GM12891 (cell line): ENCODE data around the gene GLIS1.
A peak's percentile ranks its signal among the peaks of the same experiment; 100 is the strongest.

Experiments
- DNase-seq: peaks from one replicate; pipeline ENCODE4 v3.0.0; 2011; ENCODE audit warnings: low spot score; ENCODE audit not compliant: insufficient read length
- FAIRE-seq: peaks from 2 replicates; lab custom pipeline; 2011; peaks lifted over from hg19 to GRCh38; lab: Jason Lieb, UNC
- PAX5 ChIP-seq: IDR thresholded peaks from 2 replicates; pipeline ENCODE4 v1.6.1; 2011; ENCODE audit warnings: low read length, moderate library complexity, mild to moderate bottlenecking; ENCODE audit not compliant: insufficient read depth, severe bottlenecking
- POLR2A ChIP-seq: IDR thresholded peaks from 2 replicates; pipeline ENCODE4 v1.6.1; 2011; ENCODE audit warnings: low read depth, low read length, control low read depth
- POLR2AphosphoS5 ChIP-seq: IDR thresholded peaks from 2 replicates; pipeline ENCODE4 v1.6.1; 2011; ENCODE audit warnings: low read depth, low read length, control low read depth
- POU2F2 ChIP-seq: IDR thresholded peaks from 2 replicates; pipeline ENCODE4 v1.6.1; 2011; ENCODE audit warnings: low read depth, mild to moderate bottlenecking, control low read depth, low read length, moderate library complexity
- SPI1 ChIP-seq: IDR thresholded peaks from 2 replicates; pipeline ENCODE4 v1.6.1; 2011; ENCODE audit warnings: low read depth, low read length, control low read depth
- TAF1 ChIP-seq: IDR thresholded peaks from 2 replicates; pipeline ENCODE4 v1.6.1; 2011; ENCODE audit warnings: low read depth, low read length, control low read depth

GLIS1 gene

GRCh38 chr1:53718443-53718842 is 20.5 kb downstream of the GLIS1 start:
- no peak for FAIRE-seq
- no peak for TF ChIP-seq POU2F2
- no peak for TF ChIP-seq POLR2A
- no peak for TF ChIP-seq POLR2AphosphoS5
- no peak for TF ChIP-seq SPI1
- no peak for TF ChIP-seq TAF1
- TF ChIP-seq PAX5: no peak
- DNase-seq: no peak

GRCh38 chr1:53717025-53717804 is 21.7 kb downstream of the GLIS1 start:
- no peak for DNase-seq
- TF ChIP-seq TAF1 (no peak), POLR2A (no peak), SPI1 (no peak), PAX5 (no peak), POLR2AphosphoS5 (no peak), POU2F2 (no peak)
- no peak for FAIRE-seq

- no peak for DNase-seq
- FAIRE-seq: no peak
Observed at GRCh38 chr1:53716150-53716549, 22.8 kb downstream of the GLIS1 start.

GRCh38 chr1:53715478-53715877 is 23.5 kb downstream of the GLIS1 start:
- TF ChIP-seq POLR2AphosphoS5 (no peak), POU2F2 (no peak), SPI1 (no peak), PAX5 (no peak), TAF1 (no peak), POLR2A (no peak)
- DNase-seq: no peak
- FAIRE-seq: peak; percentile 52

More at GRCh38 chr1:53716150-53716549, 22.8 kb downstream of the GLIS1 start:
- TF ChIP-seq POLR2A (no peak), TAF1 (no peak), SPI1 (no peak), POLR2AphosphoS5 (no peak), PAX5 (no peak), POU2F2 (no peak)

GRCh38 chr1:53712276-53712675 is 26.7 kb downstream of the GLIS1 start:
- FAIRE-seq (no peak), DNase-seq (no peak)
- TF ChIP-seq POU2F2: no peak
- no peak for TF ChIP-seq POLR2AphosphoS5
- no peak for TF ChIP-seq PAX5
- TF ChIP-seq SPI1: no peak
- TF ChIP-seq POLR2A: no peak

- DNase-seq: no peak
- TF ChIP-seq PAX5: no peak
- no peak for FAIRE-seq
Observed at GRCh38 chr1:53710584-53710983, 28.4 kb downstream of the GLIS1 start.

- FAIRE-seq: no peak
- DNase-seq: no peak
- TF ChIP-seq POLR2AphosphoS5: no peak
- TF ChIP-seq TAF1: no peak
- no peak for TF ChIP-seq POLR2A
- TF ChIP-seq SPI1: no peak
- TF ChIP-seq POU2F2: no peak
- TF ChIP-seq PAX5: no peak
Observed at GRCh38 chr1:53708687-53709086, 30.3 kb downstream of the GLIS1 start.

GRCh38 chr1:53706356-53706755 is 32.6 kb downstream of the GLIS1 start:
- DNase-seq: no peak
- no peak for FAIRE-seq
- TF ChIP-seq SPI1: no peak
- TF ChIP-seq POLR2AphosphoS5: no peak
- TF ChIP-seq POU2F2: no peak
- no peak for TF ChIP-seq TAF1
- no peak for TF ChIP-seq PAX5
- no peak for TF ChIP-seq POLR2A

- no peak for FAIRE-seq
- DNase-seq: no peak
- TF ChIP-seq POLR2A: no peak
- no peak for TF ChIP-seq POLR2AphosphoS5
- no peak for TF ChIP-seq SPI1
- TF ChIP-seq PAX5: no peak
- no peak for TF ChIP-seq POU2F2
- no peak for TF ChIP-seq TAF1
Observed at GRCh38 chr1:53705446-53706096, 33.4 kb downstream of the GLIS1 start.
